Left lung (tissue), 10 donors: ENCODE measurements around the gene ZBTB17. TPM values are rescaled to one million over a fixed set of nuclear protein-coding genes. Genes with fewer than 3 reads are reported as not detected.

ENCODE experiments used
- ATAC-seq: fragments of 200-7000 bp; cut with Tn5 transposase; one replicate; pipeline ENCODE4 v1.9.1; 2020; ENCODE audit warnings: moderate library complexity
- DNase-seq, 4 donors: peaks; one replicate each; pipeline ENCODE4 v3.0.0-alpha.2; 2013 to 2020
- H3K27ac ChIP-seq, 2 donors: fragments of 200-600 bp; sonication (generic) in 1 of 2; one replicate each; pipeline versions ENCODE4 v1.5.0 to v1.8.0; 2020 to 2021
- H3K27me3 ChIP-seq, 2 donors: fragments of 200-600 bp; sonication (generic) in 1 of 2; one replicate each; pipeline versions ENCODE4 v1.5.0 to v1.8.0; 2020 to 2021
- H3K36me3 ChIP-seq, 2 donors: fragments of 200-600 bp; sonication (generic) in 1 of 2; one replicate each; pipeline versions ENCODE4 v1.5.0 to v1.8.0; 2020 to 2021
- H3K4me1 ChIP-seq, 2 donors: fragments of 200-600 bp; one replicate each; pipeline ENCODE4 v1.8.0; 2021
- H3K4me3 ChIP-seq, 2 donors: fragments of 200-600 bp; sonication (generic) in 1 of 2; one replicate each; pipeline versions ENCODE4 v1.5.0 to v1.8.0; 2020 to 2021; ENCODE audit warnings: mild to moderate bottlenecking in 1 of 2
- H3K9me3 ChIP-seq, 2 donors: fragments of 200-600 bp; sonication (generic) in 1 of 2; one replicate each; pipeline versions ENCODE4 v1.5.0 to v1.8.0; 2020 to 2021
- CTCF ChIP-seq, 2 donors: fragments of 200-600 bp; sonication (generic) in 1 of 2; IDR thresholded peaks; one replicate each; pipeline versions ENCODE4 v1.5.0 to v1.8.0; 2021; ENCODE audit warnings: antibody characterized with exemption in 2 of 2
- intact Hi-C, 2 donors: fragments of 100-400 bp; cut with DNase I; formaldehyde crosslinking; loops; one replicate each; pipeline versions ENCODE4 v1.11.2 to v1.14.2; 2022
- polyA plus RNA-seq, 6 donors: library from polyadenylated mRNA; unstranded; fragments of 120-200 nt; gene quantifications; one replicate each; pipeline ENCODE4 v1.2.1, GENCODE V29; 2013; ENCODE audit not compliant: insufficient read length in 6 of 6
- total RNA-seq, 2 donors: library from RNA; stranded (reverse); fragmentation: NEBNext Ultra II Directional; extraction: Animal tissue kit (Norgen Biotek cat#: 25700); gene quantifications; one replicate each; pipeline ENCODE4 v1.2.1, GENCODE V29; 2021
- donor health status: DM: no; HTN: yes; CAD: no.
- donor health status: DM: no; HTN: no; CAD: no.

The ZBTB17 gene
- total and polyA plus RNA-seq, 8 donors, result 27.4 to 46.5 (median 33.1) TPM

GRCh38 chr1:15997637-15998280 lies 21.9 kb upstream of the ZBTB17 start:
- TF ChIP-seq CTCF (IDR thresholded peaks at IDR 0.05), result no peak
- intact Hi-C loops, result no loop called here
- Histone ChIP-seq H3K36me3 (no peaks in the 10 kb centered on the region), H3K9me3 (no peaks in the 10 kb centered on the region), H3K4me1 (no peaks in the 10 kb centered on the region), H3K27ac (no peak overlapping the region), H3K4me3 (no peak overlapping the region), H3K27me3 (no peaks in the 10 kb centered on the region)
- DNase-seq, result no peak
- ATAC-seq, result no peak

- Histone ChIP-seq H3K27me3 (no peaks in the 10 kb centered on the region), H3K27ac (no peak overlapping the region), H3K9me3 (no peaks in the 10 kb centered on the region), H3K4me3 (no peak overlapping the region), H3K36me3 (no peaks in the 10 kb centered on the region), H3K4me1 (no peaks in the 10 kb centered on the region)
- intact Hi-C loops, result no loop called here
- no peak for DNase-seq
- ATAC-seq, result no peak
- no peak for TF ChIP-seq CTCF (IDR thresholded peaks at IDR 0.05)
Measured at GRCh38 chr1:15997076-15997585, 21.2 kb upstream of the ZBTB17 start.

GRCh38 chr1:15994590-15995351 lies 18.9 kb upstream of the ZBTB17 start:
- no peaks in the 10 kb centered on the region for H3K9me3 ChIP-seq
- ATAC-seq, result peak; percentile 95

GRCh38 chr1:15994081-15994480 lies 18.2 kb upstream of the ZBTB17 start:
- H3K27ac ChIP-seq, result no peak overlapping the region
- ATAC-seq (no peak), DNase-seq (no peak)
- intact Hi-C loops, result loop anchor here in 1 of 2 donors (5.0 kb wide), 1 partner anchor 177 kb away; no protein-coding TSS in a partner anchor
- no peak overlapping the region for H3K4me3 ChIP-seq
- H3K36me3 ChIP-seq, result no peaks in the 10 kb centered on the region
- H3K4me1 ChIP-seq, result no peaks in the 10 kb centered on the region
- TF ChIP-seq CTCF (IDR thresholded peaks at IDR 0.05), result no peak
- H3K9me3 ChIP-seq, result no peaks in the 10 kb centered on the region
- no peaks in the 10 kb centered on the region for H3K27me3 ChIP-seq

More at GRCh38 chr1:15994590-15995351, 18.9 kb upstream of the ZBTB17 start:
- no peaks in the 10 kb centered on the region for H3K27me3 ChIP-seq
- TF ChIP-seq CTCF (IDR thresholded peaks at IDR 0.05), result peak; percentile 77 to 88
- no peak overlapping the region for H3K27ac ChIP-seq
- no peaks in the 10 kb centered on the region for H3K4me1 ChIP-seq
- DNase-seq, result peak in 3 of 4 donors; percentile 42 to 90 (median 56)
- no peak overlapping the region for H3K4me3 ChIP-seq
- H3K36me3 ChIP-seq, result no peaks in the 10 kb centered on the region
- intact Hi-C loops, result loop anchor here in 1 of 2 donors (5.0 kb wide), 1 partner anchor 177 kb away; no protein-coding TSS in a partner anchor

GRCh38 chr1:15993666-15994065 lies 17.8 kb upstream of the ZBTB17 start:
- H3K27ac ChIP-seq, result no peak overlapping the region
- no peaks in the 10 kb centered on the region for H3K36me3 ChIP-seq
- no peak for ATAC-seq
- no peak for TF ChIP-seq CTCF (IDR thresholded peaks at IDR 0.05)
- DNase-seq, result no peak
- no peaks in the 10 kb centered on the region for H3K4me1 ChIP-seq
- H3K27me3 ChIP-seq, result no peaks in the 10 kb centered on the region
- no peak overlapping the region for H3K4me3 ChIP-seq
- no peaks in the 10 kb centered on the region for H3K9me3 ChIP-seq
- intact Hi-C loops, result loop anchor here in 1 of 2 donors (5.0 kb wide), 1 partner anchor 176 kb away; no protein-coding TSS in a partner anchor
